Natural killer cell (primary cell): ENCODE results near the gene NPEPL1. TPM values are rescaled to one million over a fixed set of nuclear protein-coding genes. Genes with fewer than 3 reads are reported as not detected.

Experiments used
- ATAC-seq, 3 donors: fragments of 150-1000 bp in 2 of 3; fragments of 200-7000 bp in 1 of 3; cut with Tn5 transposase; 1 replicate in 1 of 3; 2 replicates in 2 of 3; pipeline ENCODE4 v1.10.0; 2021; ENCODE audit warnings: mild to moderate bottlenecking in 2 of 3, moderate library complexity in 2 of 3
- DNase-seq, 2 donors: peaks; one replicate each; pipeline versions ENCODE4 v3.0.0 to v3.0.0-alpha.2; 2013 to 2021; ENCODE audit warnings: mixed read lengths in 1 of 2
- H3K27ac ChIP-seq: one replicate; pipeline ENCODE4 v1.5.1; 2013; ENCODE audit warnings: mild to moderate bottlenecking, low read length
- H3K27me3 ChIP-seq: one replicate; pipeline ENCODE4 v1.6.1; 2013; ENCODE audit warnings: low read length; ENCODE audit not compliant: control insufficient read depth, insufficient read depth
- H3K36me3 ChIP-seq: one replicate; pipeline ENCODE4 v1.6.1; 2013; ENCODE audit warnings: low read length; ENCODE audit not compliant: control insufficient read depth, insufficient read depth
- H3K4me1 ChIP-seq: one replicate; pipeline ENCODE4 v1.6.1; 2013; ENCODE audit warnings: low read length; ENCODE audit not compliant: control insufficient read depth, insufficient read depth
- H3K4me3 ChIP-seq: one replicate; pipeline ENCODE4 v1.5.1; 2013; ENCODE audit warnings: low read length
- H3K9me3 ChIP-seq: one replicate; pipeline ENCODE4 v1.6.1; 2013; ENCODE audit warnings: low read length; ENCODE audit not compliant: control insufficient read depth, insufficient read depth
- H3K27ac Mint-ChIP-seq, 2 donors: one replicate each; pipeline ENCODE4 v1.8.0; 2022; ENCODE audit warnings: mild to moderate bottlenecking in 2 of 2, mixed read lengths in 2 of 2, moderate library complexity in 1 of 2
- H3K27me3 Mint-ChIP-seq, 2 donors: one replicate each; pipeline ENCODE4 v1.8.0; 2022; ENCODE audit warnings: low read depth in 2 of 2, mixed read lengths in 2 of 2
- H3K36me3 Mint-ChIP-seq: one replicate; pipeline ENCODE4 v1.8.0; 2022; ENCODE audit warnings: mixed read lengths
- H3K4me1 Mint-ChIP-seq, 2 donors: one replicate each; pipeline ENCODE4 v1.8.0; 2022; ENCODE audit warnings: mixed read lengths in 2 of 2
- H3K4me3 Mint-ChIP-seq: one replicate; pipeline ENCODE4 v1.8.0; 2022; ENCODE audit warnings: mild to moderate bottlenecking, moderate library complexity, mixed read lengths
- H3K9me3 Mint-ChIP-seq, 2 donors: one replicate each; pipeline ENCODE4 v1.8.0; 2022; ENCODE audit warnings: mixed read lengths in 2 of 2
- CTCF ChIP-seq: fragments of 200-600 bp; IDR thresholded peaks from one replicate; pipeline ENCODE4 v1.8.0; 2022; ENCODE audit warnings: antibody characterized with exemption
- WGBS: methylation state at CpG from one replicate; pipeline ENCODE4 v1.1.7; 2013; ENCODE audit warnings: missing lambda C conversion rate; ENCODE audit not compliant: insufficient coverage; 5-methylcytosine and 5-hydroxymethylcytosine counted together
- intact Hi-C: fragments of 100-400 bp; cut with micrococcal nuclease; formaldehyde crosslinking; loops from one replicate; pipeline ENCODE4 v1.14.2; 2022
- total RNA-seq, 4 donors: library from RNA; stranded (reverse); fragments of 120-200 nt in 1 of 4; gene quantifications; one replicate each; pipeline versions ENCODE4 v1.2.3 to v1.2.4, GENCODE V29; 2013 to 2022

The NPEPL1 gene
- total RNA-seq, 3 donors from 2014 or later (not counting 1 experiment from before 2014, with no cell fraction given): 66.0 to 83.7 (median 68.4) TPM

GRCh38 chr20:58682656-58683531, 9.7 kb upstream of the NPEPL1 start:
- no peak overlapping the region for H3K4me3 Mint-ChIP-seq
- ATAC-seq (no peak), DNase-seq (no peak)
- no peak for TF ChIP-seq CTCF
- no peaks in the 10 kb centered on the region for H3K9me3 Mint-ChIP-seq
- H3K27me3 Mint-ChIP-seq: no peaks in the 10 kb centered on the region
- Histone ChIP-seq H3K9me3 (no peaks in the 10 kb centered on the region), H3K36me3 (peaks cover 18% of the 10 kb centered on the region), H3K27ac (no peak overlapping the region), H3K4me3 (no peak overlapping the region), H3K4me1 (no peaks in the 10 kb centered on the region), H3K27me3 (no peaks in the 10 kb centered on the region)
- H3K36me3 Mint-ChIP-seq: no peaks in the 10 kb centered on the region
- WGBS: 98% methylated on average over 11 of the region's 11 CpGs
- H3K4me1 Mint-ChIP-seq: no peaks in the 10 kb centered on the region
- no peak overlapping the region for H3K27ac Mint-ChIP-seq
- intact Hi-C loops: no loop called here

- Mint-ChIP-seq H3K9me3 (no peaks in the 10 kb centered on the region), H3K27me3 (no peaks in the 10 kb centered on the region), H3K36me3 (no peaks in the 10 kb centered on the region), H3K4me3 (no peak overlapping the region), H3K27ac (no peak overlapping the region), H3K4me1 (no peaks in the 10 kb centered on the region)
- intact Hi-C loops: no loop called here
- no peak for TF ChIP-seq CTCF
- 93% methylated on average over 1 of the region's 2 CpGs for WGBS
- H3K4me1 ChIP-seq: no peaks in the 10 kb centered on the region
- ATAC-seq (no peak), DNase-seq (no peak)
- H3K4me3 ChIP-seq: no peak overlapping the region
- H3K27me3 ChIP-seq: no peaks in the 10 kb centered on the region
- no peaks in the 10 kb centered on the region for H3K9me3 ChIP-seq
- peaks cover 11% of the 10 kb centered on the region for H3K36me3 ChIP-seq
- H3K27ac ChIP-seq: no peak overlapping the region
Observed at GRCh38 chr20:58684291-58684690, 8.3 kb upstream of the NPEPL1 start.

- Mint-ChIP-seq H3K36me3 (no peaks in the 10 kb centered on the region), H3K4me1 (no peaks in the 10 kb centered on the region), H3K27ac (no peak overlapping the region), H3K27me3 (no peaks in the 10 kb centered on the region), H3K4me3 (no peak overlapping the region), H3K9me3 (no peaks in the 10 kb centered on the region)
- no peak for TF ChIP-seq CTCF
- no peak for ATAC-seq
- 96% methylated on average over 5 of the region's 5 CpGs for WGBS
- DNase-seq: no peak
- Histone ChIP-seq H3K9me3 (no peaks in the 10 kb centered on the region), H3K4me1 (no peaks in the 10 kb centered on the region), H3K36me3 (peaks cover 2% of the 10 kb centered on the region), H3K27me3 (no peaks in the 10 kb centered on the region), H3K4me3 (no peak overlapping the region), H3K27ac (no peak overlapping the region)
- intact Hi-C loops: no loop called here
Observed at GRCh38 chr20:58685988-58686387, 6.6 kb upstream of the NPEPL1 start.
